Nephron progenitor cell (in vitro differentiated cells): Measurements from ENCODE around the gene FERMT1.
A peak's percentile ranks its signal among the peaks of the same experiment; 100 is the strongest.

ENCODE experiments used
- DNase-seq: peaks from one replicate; pipeline ENCODE4 v3.0.0; 2021
- H3K27ac Mint-ChIP-seq: 2 replicates; pipeline ENCODE4 v1.8.0; 2021; ENCODE audit warnings: mild to moderate bottlenecking, moderate library complexity, mixed read lengths
- H3K27me3 Mint-ChIP-seq: 2 replicates; pipeline ENCODE4 v1.8.0; 2021; ENCODE audit warnings: mild to moderate bottlenecking, low read depth, mixed read lengths; ENCODE audit not compliant: poor library complexity
- H3K36me3 Mint-ChIP-seq: 2 replicates; pipeline ENCODE4 v1.8.0; 2021; ENCODE audit warnings: low read depth, mixed read lengths
- H3K4me1 Mint-ChIP-seq: 2 replicates; pipeline ENCODE4 v1.8.0; 2021; ENCODE audit warnings: mixed read lengths
- H3K4me3 Mint-ChIP-seq: 2 replicates; pipeline ENCODE4 v1.8.0; 2021; ENCODE audit warnings: mild to moderate bottlenecking, moderate library complexity, mixed read lengths
- H3K9me3 Mint-ChIP-seq: 2 replicates; pipeline ENCODE4 v1.8.0; 2021; ENCODE audit warnings: mild to moderate bottlenecking, moderate library complexity, mixed read lengths
- TF ChIP-seq, protein P1 (sequence below): fragments of 200-600 bp; sonication (generic); IDR thresholded peaks from 2 replicates; pipeline ENCODE4 v1.5.0; 2021; ENCODE audit warnings: antibody characterized with exemption

The FERMT1 gene, protein sequence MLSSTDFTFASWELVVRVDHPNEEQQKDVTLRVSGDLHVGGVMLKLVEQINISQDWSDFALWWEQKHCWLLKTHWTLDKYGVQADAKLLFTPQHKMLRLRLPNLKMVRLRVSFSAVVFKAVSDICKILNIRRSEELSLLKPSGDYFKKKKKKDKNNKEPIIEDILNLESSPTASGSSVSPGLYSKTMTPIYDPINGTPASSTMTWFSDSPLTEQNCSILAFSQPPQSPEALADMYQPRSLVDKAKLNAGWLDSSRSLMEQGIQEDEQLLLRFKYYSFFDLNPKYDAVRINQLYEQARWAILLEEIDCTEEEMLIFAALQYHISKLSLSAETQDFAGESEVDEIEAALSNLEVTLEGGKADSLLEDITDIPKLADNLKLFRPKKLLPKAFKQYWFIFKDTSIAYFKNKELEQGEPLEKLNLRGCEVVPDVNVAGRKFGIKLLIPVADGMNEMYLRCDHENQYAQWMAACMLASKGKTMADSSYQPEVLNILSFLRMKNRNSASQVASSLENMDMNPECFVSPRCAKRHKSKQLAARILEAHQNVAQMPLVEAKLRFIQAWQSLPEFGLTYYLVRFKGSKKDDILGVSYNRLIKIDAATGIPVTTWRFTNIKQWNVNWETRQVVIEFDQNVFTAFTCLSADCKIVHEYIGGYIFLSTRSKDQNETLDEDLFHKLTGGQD

GRCh38 chr20:6122873-6123648 is at the start of gene FERMT1:
Gene FERMT1 (minus strand): TSS chr20:6123030. CDS start chr20:6119554, 3,476 bp downstream.
- Mint-ChIP-seq H3K4me1 (peaks cover 11% of the 10 kb centered on the region), H3K4me3 (peak within 1 kb of the TSS; percentile 81), H3K9me3 (no peaks in the 10 kb centered on the region), H3K36me3 (no peaks in the 10 kb centered on the region), H3K27me3 (peaks cover 72% of the 10 kb centered on the region), H3K27ac (no peak within 1 kb of the TSS)
- TF ChIP-seq, protein P1, sequence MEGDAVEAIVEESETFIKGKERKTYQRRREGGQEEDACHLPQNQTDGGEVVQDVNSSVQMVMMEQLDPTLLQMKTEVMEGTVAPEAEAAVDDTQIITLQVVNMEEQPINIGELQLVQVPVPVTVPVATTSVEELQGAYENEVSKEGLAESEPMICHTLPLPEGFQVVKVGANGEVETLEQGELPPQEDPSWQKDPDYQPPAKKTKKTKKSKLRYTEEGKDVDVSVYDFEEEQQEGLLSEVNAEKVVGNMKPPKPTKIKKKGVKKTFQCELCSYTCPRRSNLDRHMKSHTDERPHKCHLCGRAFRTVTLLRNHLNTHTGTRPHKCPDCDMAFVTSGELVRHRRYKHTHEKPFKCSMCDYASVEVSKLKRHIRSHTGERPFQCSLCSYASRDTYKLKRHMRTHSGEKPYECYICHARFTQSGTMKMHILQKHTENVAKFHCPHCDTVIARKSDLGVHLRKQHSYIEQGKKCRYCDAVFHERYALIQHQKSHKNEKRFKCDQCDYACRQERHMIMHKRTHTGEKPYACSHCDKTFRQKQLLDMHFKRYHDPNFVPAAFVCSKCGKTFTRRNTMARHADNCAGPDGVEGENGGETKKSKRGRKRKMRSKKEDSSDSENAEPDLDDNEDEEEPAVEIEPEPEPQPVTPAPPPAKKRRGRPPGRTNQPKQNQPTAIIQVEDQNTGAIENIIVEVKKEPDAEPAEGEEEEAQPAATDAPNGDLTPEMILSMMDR = no peak
- DNase-seq = peak; percentile 71

DNA sequence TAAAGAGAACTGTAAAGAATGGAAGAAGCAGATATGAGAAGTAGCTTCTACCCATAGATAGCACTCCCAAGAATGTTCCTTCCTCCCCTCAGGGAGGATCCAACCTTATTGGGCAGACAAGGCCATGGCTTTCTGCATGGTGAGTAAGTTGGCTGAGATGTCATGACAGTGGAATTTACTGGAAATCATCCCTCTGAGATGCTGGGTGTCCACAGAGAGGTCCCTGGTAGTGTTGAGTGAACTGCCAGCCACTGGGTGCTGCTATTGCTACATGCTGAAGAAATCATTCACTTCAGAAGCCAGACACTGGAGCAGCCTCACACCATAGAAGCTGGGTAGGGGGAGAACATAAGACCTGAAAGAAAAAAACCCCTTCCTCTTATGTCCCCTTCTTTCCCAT is 46.4 kb upstream of the FERMT1 start:
- Mint-ChIP-seq H3K27me3 (no peaks in the 10 kb centered on the region), H3K4me3 (no peak overlapping the region), H3K4me1 (peaks cover 5% of the 10 kb centered on the region), H3K9me3 (peaks cover 28% of the 10 kb centered on the region), H3K27ac (no peak overlapping the region), H3K36me3 (no peaks in the 10 kb centered on the region)
- TF ChIP-seq, protein P1 = no peak
- DNase-seq = no peak

DNA sequence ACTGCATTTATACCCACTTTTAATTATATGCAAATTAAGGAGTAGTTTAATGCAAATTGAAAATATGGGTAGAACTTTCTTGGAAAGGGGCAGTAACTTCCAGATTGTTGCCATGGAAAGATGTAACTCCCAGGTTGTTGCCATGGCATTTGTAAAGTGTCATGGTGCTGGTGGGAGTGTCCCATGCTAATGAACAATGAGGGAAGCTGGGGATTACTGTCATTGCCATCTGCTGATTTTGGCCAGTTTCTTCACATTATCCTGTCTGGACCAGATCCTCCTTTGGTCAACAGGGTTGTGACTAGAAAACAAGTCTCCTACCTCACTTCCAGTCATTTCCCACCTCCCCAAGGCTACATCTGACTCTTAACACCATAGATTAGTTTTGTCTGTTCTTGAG is 45.4 kb upstream of the FERMT1 start:
- Mint-ChIP-seq H3K27me3 (no peaks in the 10 kb centered on the region), H3K4me3 (no peak overlapping the region)

GRCh38 chr20:6165346-6165745 is 42.5 kb upstream of the FERMT1 start:
- H3K36me3 Mint-ChIP-seq = no peaks in the 10 kb centered on the region
- TF ChIP-seq, protein P1 = no peak
- peaks cover 20% of the 10 kb centered on the region for H3K9me3 Mint-ChIP-seq
- H3K27me3 Mint-ChIP-seq = no peaks in the 10 kb centered on the region
- DNase-seq = no peak
- H3K4me3 Mint-ChIP-seq = no peak overlapping the region
- H3K4me1 Mint-ChIP-seq = peaks cover 5% of the 10 kb centered on the region
- no peak overlapping the region for H3K27ac Mint-ChIP-seq

More for the DNA sequence above, 45.4 kb upstream of the FERMT1 start:
- no peak for DNase-seq
- H3K36me3 Mint-ChIP-seq = no peaks in the 10 kb centered on the region
- no peak overlapping the region for H3K27ac Mint-ChIP-seq
- H3K4me1 Mint-ChIP-seq = peaks cover 5% of the 10 kb centered on the region
- TF ChIP-seq, protein P1 = no peak
- peaks cover 28% of the 10 kb centered on the region for H3K9me3 Mint-ChIP-seq

DNA sequence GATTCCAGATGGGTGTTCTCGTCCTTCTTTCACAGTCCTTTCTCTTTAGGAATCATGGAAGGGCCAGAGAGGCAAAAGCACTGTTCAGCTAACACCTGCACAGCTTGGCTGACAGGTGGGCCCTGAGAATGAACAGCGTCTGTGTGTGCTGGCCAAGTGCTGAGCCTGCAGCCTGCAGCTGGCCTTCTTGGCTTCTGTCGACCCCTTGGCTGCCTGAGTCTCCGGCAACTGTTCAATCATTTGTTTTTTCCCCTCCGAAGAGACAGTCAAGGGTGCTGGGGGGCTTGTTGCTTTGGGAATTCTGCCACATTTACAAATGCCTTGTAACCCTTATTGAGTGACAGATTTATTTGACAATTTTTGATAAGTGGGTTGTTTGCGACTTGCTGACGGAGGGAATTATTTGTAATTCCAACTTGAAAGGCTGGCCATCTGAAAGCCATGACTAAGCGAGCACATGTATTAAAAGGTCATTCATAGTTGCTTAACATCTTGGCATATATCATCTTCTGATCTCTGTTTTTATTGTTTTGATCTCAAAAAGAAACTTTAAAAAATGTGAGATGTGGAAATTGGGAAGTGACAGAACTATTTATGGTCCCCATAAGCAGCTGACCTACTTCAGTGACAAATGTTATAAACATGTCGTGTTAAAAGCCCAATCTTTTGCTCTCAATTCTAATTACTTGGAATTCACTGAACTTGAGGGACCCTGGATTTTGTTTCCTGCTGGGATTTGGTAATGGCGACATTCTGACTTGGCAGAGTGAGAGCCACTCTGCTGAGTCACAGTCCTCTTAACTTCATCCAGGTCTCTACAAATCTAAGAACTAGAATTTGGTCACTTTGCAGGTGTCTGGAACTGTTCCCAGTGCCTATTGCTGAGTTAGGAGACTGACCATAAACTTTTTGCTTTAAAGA is 41.9 kb upstream of the FERMT1 start:
- H3K27me3 Mint-ChIP-seq = no peaks in the 10 kb centered on the region
- H3K27ac Mint-ChIP-seq = no peak overlapping the region
- H3K4me1 Mint-ChIP-seq = peaks cover 5% of the 10 kb centered on the region
- TF ChIP-seq, protein P1 = no peak
- no peak overlapping the region for H3K4me3 Mint-ChIP-seq
- DNase-seq = no peak
- no peaks in the 10 kb centered on the region for H3K36me3 Mint-ChIP-seq
- H3K9me3 Mint-ChIP-seq = peaks cover 23% of the 10 kb centered on the region
